Loucy (cell line): Measurements from ENCODE around the gene RNASE12.

Experiments
- H2AFZ ChIP-seq: fragments of 200-600 bp; sonication (generic); 2 replicates; pipeline ENCODE4 v1.6.0; 2016; ENCODE audit warnings: antibody characterized with exemption, mild to moderate bottlenecking, low read length, moderate library complexity
- H3F3A ChIP-seq: fragments of 200-600 bp; 2 replicates; pipeline ENCODE4 v1.6.0; 2016; ENCODE audit warnings: antibody characterized with exemption, low read depth, mild to moderate bottlenecking
- H3K27me3 ChIP-seq: fragments of 200-600 bp; sonication (generic); 2 replicates; pipeline ENCODE4 v1.6.1; 2014; ENCODE audit warnings: low read length, mild to moderate bottlenecking; ENCODE audit not compliant: insufficient read depth, poor library complexity, severe bottlenecking
- H3K36me3 ChIP-seq: fragments of 200-600 bp; sonication (generic); 2 replicates; pipeline ENCODE4 v1.6.1; 2016; ENCODE audit warnings: low read length; ENCODE audit not compliant: insufficient read depth
- H3K4me1 ChIP-seq: fragments of 200-600 bp; sonication (generic); 2 replicates; pipeline ENCODE4 v1.5.1; 2014; ENCODE audit warnings: low read length, mild to moderate bottlenecking; ENCODE audit not compliant: insufficient read depth, poor library complexity, severe bottlenecking
- H3K4me2 ChIP-seq: fragments of 200-600 bp; sonication (generic); 2 replicates; pipeline ENCODE4 v1.6.0; 2014; ENCODE audit warnings: antibody characterized with exemption, low read length, low read depth, mild to moderate bottlenecking; ENCODE audit not compliant: poor library complexity, severe bottlenecking
- H3K4me3 ChIP-seq: fragments of 200-600 bp; sonication (generic); 2 replicates; pipeline ENCODE4 v1.5.1; 2014; ENCODE audit warnings: low read length, mild to moderate bottlenecking, mixed read lengths; ENCODE audit not compliant: poor library complexity, severe bottlenecking
- H3K79me2 ChIP-seq: fragments of 200-600 bp; sonication (generic); 2 replicates; pipeline ENCODE4 v1.6.1; 2014; ENCODE audit warnings: low read length; ENCODE audit not compliant: insufficient read depth
- H3K9ac ChIP-seq: fragments of 200-600 bp; sonication (generic); 2 replicates; pipeline ENCODE4 v1.6.0; 2014; ENCODE audit warnings: mild to moderate bottlenecking, low read depth, low read length, moderate library complexity; ENCODE audit not compliant: poor library complexity, severe bottlenecking
- H3K9me2 ChIP-seq: fragments of 200-600 bp; sonication (generic); replicated peaks from 2 replicates; pipeline ENCODE4 v1.6.1; 2016; ENCODE audit warnings: low read depth, low read length, mixed read lengths
- H3K9me3 ChIP-seq: fragments of 200-600 bp; sonication (generic); 2 replicates; pipeline ENCODE4 v1.6.1; 2014; ENCODE audit warnings: mild to moderate bottlenecking, antibody characterized with exemption, low read length, low read depth; ENCODE audit not compliant: insufficient read depth
- H4K20me1 ChIP-seq: fragments of 200-600 bp; sonication (generic); 2 replicates; pipeline ENCODE4 v1.6.0; 2014; ENCODE audit warnings: antibody characterized with exemption, low read length, mild to moderate bottlenecking; ENCODE audit not compliant: insufficient read depth, poor library complexity, severe bottlenecking
- CTCF ChIP-seq: fragments of 200-600 bp; sonication (generic); conservative IDR thresholded peaks from 2 replicates; pipeline ENCODE4 v1.5.1; 2014; ENCODE audit warnings: mild to moderate bottlenecking, antibody characterized with exemption, low read length
- EZH2phosphoT487 ChIP-seq: fragments of 200-600 bp; IDR thresholded peaks from 2 replicates; pipeline ENCODE4 v1.6.1; 2018; ENCODE audit warnings: antibody characterized with exemption, mild to moderate bottlenecking, moderate library complexity, borderline replicate concordance

Gene RNASE12

GRCh38 chr14:20583908-20584307 is 7.3 kb downstream of the RNASE12 start:
- H2AFZ ChIP-seq, result no peak overlapping the region
- no peak overlapping the region for H3K9ac ChIP-seq
- H4K20me1 ChIP-seq, result no peaks in the 10 kb centered on the region
- TF ChIP-seq EZH2phosphoT487, result no peak
- TF ChIP-seq CTCF, result no peak
- H3K4me3 ChIP-seq, result no peak overlapping the region
- H3K4me2 ChIP-seq, result no peak overlapping the region
- no peaks in the 10 kb centered on the region for H3K9me3 ChIP-seq
- H3K4me1 ChIP-seq, result no peaks in the 10 kb centered on the region
- no peaks in the 10 kb centered on the region for H3K36me3 ChIP-seq
- H3K79me2 ChIP-seq, result no peaks in the 10 kb centered on the region
- H3F3A ChIP-seq, result no peaks in the 10 kb centered on the region
- no peaks in the 10 kb centered on the region for H3K27me3 ChIP-seq
- H3K9me2 ChIP-seq, result no peaks in the 10 kb centered on the region

- Histone ChIP-seq H3K27me3 (no peaks in the 10 kb centered on the region), H3K79me2 (no peaks in the 10 kb centered on the region)
- TF ChIP-seq CTCF (no peak), EZH2phosphoT487 (no peak)
Measured at GRCh38 chr14:20583142-20583541, 8.0 kb downstream of the RNASE12 start.

GRCh38 chr14:20580242-20580641 is 10.9 kb downstream of the RNASE12 start:
- no peaks in the 10 kb centered on the region for H3K4me1 ChIP-seq
- no peaks in the 10 kb centered on the region for H3K9me2 ChIP-seq
- no peaks in the 10 kb centered on the region for H3F3A ChIP-seq
- no peak overlapping the region for H3K4me2 ChIP-seq
- no peaks in the 10 kb centered on the region for H3K36me3 ChIP-seq
- H3K79me2 ChIP-seq, result no peaks in the 10 kb centered on the region
- no peak overlapping the region for H3K4me3 ChIP-seq
- no peak overlapping the region for H3K9ac ChIP-seq
- no peak overlapping the region for H2AFZ ChIP-seq
- no peaks in the 10 kb centered on the region for H3K9me3 ChIP-seq
- H4K20me1 ChIP-seq, result no peaks in the 10 kb centered on the region
- no peaks in the 10 kb centered on the region for H3K27me3 ChIP-seq
- TF ChIP-seq EZH2phosphoT487, result no peak
- no peak for TF ChIP-seq CTCF

More at GRCh38 chr14:20583142-20583541, 8.0 kb downstream of the RNASE12 start:
- no peaks in the 10 kb centered on the region for H4K20me1 ChIP-seq
- no peak overlapping the region for H3K9ac ChIP-seq
- H3K4me3 ChIP-seq, result no peak overlapping the region
- H3K4me1 ChIP-seq, result no peaks in the 10 kb centered on the region
- no peak overlapping the region for H2AFZ ChIP-seq
- no peaks in the 10 kb centered on the region for H3K9me3 ChIP-seq
- H3K9me2 ChIP-seq, result no peaks in the 10 kb centered on the region
- no peaks in the 10 kb centered on the region for H3K36me3 ChIP-seq
- H3K4me2 ChIP-seq, result no peak overlapping the region
- H3F3A ChIP-seq, result no peaks in the 10 kb centered on the region
